Common myeloid progenitor, CD34-positive (primary cell): Measurements from ENCODE around the gene NUDT6.

Experiments used
- CTCF ChIA-PET: fragments of 350-600 bp; sonication (Branson Sonifier 250); formaldehyde crosslinking; loops from one replicate; lab custom pipeline; 2021; ENCODE audit warnings: antibody characterized with exemption; lab: Charles Lee
- POLR2A ChIA-PET: fragments of 350-600 bp; sonication (Branson Sonifier 250); formaldehyde crosslinking; loops from one replicate; lab custom pipeline; 2021; ENCODE audit warnings: antibody characterized with exemption; lab: Charles Lee
- DNase-seq, 3 donors: peaks; one replicate each; pipeline versions ENCODE4 v3.0.0 to v3.0.0-alpha.2; 2013
- H3K27ac ChIP-seq, 2 experiments: 1 replicate in 1 of 2; 2 replicates in 1 of 2; pipeline ENCODE4 v1.7.0; 2013; ENCODE audit warnings: inconsistent platforms in 2 of 2, low read length in 2 of 2, mild to moderate bottlenecking in 2 of 2, low read depth in 1 of 2, moderate library complexity in 1 of 2; ENCODE audit not compliant: severe bottlenecking in 2 of 2, insufficient read depth in 1 of 2, poor library complexity in 1 of 2
- H3K27me3 ChIP-seq, 5 experiments: replicated peaks in 2 of 5; 1 replicate in 3 of 5; 2 replicates in 2 of 5; pipeline versions ENCODE4 v1.6.1 to v1.7.0; 2013; ENCODE audit warnings: low read length in 4 of 5, mild to moderate bottlenecking in 2 of 5, moderate library complexity in 2 of 5, inconsistent platforms in 1 of 5; ENCODE audit not compliant: insufficient read depth in 5 of 5, control insufficient read depth in 4 of 5
- H3K36me3 ChIP-seq, 4 experiments: 1 replicate in 2 of 4; 2 replicates in 2 of 4; pipeline versions ENCODE4 v1.6.1 to v1.7.0; 2013; ENCODE audit warnings: low read length in 3 of 4, control low read depth in 1 of 4, mild to moderate bottlenecking in 1 of 4; ENCODE audit not compliant: control insufficient read depth in 4 of 4, insufficient read depth in 4 of 4
- H3K4me1 ChIP-seq, 4 experiments: 1 replicate in 3 of 4; 2 replicates in 1 of 4; pipeline versions ENCODE4 v1.6.1 to v1.7.1; 2013; ENCODE audit warnings: low read length in 3 of 4, mild to moderate bottlenecking in 3 of 4, control low read depth in 1 of 4, inconsistent platforms in 1 of 4, moderate library complexity in 1 of 4; ENCODE audit not compliant: control insufficient read depth in 4 of 4, insufficient read depth in 4 of 4; ENCODE audit errors: control extremely low read depth in 1 of 4
- H3K4me3 ChIP-seq, 7 experiments: 1 replicate in 4 of 7; 2 replicates in 3 of 7; pipeline versions ENCODE4 v1.5.1 to v1.7.0; 2013; ENCODE audit warnings: mild to moderate bottlenecking in 7 of 7, low read length in 6 of 7, moderate library complexity in 6 of 7, inconsistent platforms in 2 of 7, low read depth in 2 of 7, control low read depth in 1 of 7; ENCODE audit not compliant: insufficient read depth in 4 of 7, control insufficient read depth in 1 of 7; ENCODE audit errors: extremely low read depth in 1 of 7
- H3K9me3 ChIP-seq, 5 experiments: 1 replicate in 4 of 5; 2 replicates in 1 of 5; pipeline versions ENCODE4 v1.6.1 to v1.7.1; 2013; ENCODE audit warnings: low read length in 4 of 5, mild to moderate bottlenecking in 2 of 5, inconsistent platforms in 1 of 5, low read depth in 1 of 5, moderate library complexity in 1 of 5; ENCODE audit not compliant: control insufficient read depth in 4 of 5, insufficient read depth in 2 of 5; ENCODE audit errors: control extremely low read depth in 1 of 5
- WGBS: methylation state at CpG from one replicate; pipeline ENCODE4 v1.1.5; 2013; ENCODE audit not compliant: insufficient coverage; 5-methylcytosine and 5-hydroxymethylcytosine counted together

The NUDT6 gene

DNA sequence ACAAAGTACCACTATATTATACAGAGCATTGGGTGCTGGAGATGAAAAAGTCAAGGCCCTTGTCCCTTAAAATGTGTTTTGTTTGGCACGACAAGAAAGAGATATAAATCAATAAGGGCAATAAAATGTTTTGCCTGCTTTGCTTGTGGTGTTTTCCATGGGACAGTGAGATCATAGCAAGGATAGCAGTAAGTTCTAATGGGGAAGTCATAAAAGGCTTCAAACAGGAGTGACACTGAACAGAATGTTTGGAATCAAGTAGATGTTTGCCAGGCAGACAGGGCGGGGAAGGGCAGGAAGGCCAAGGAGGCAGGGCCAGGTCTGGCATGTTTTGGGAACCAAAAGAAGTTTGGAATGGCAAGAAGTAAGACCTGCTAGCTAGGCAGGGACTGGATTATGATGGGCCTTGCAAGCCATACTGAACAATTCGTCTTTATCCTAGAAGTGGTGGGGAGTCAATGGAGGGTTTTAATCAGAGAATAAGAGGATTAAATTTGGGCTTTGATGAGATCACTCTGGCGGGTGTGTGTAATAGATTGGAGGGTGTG is 79.3 kb downstream of the NUDT6 start:
- H3K27ac ChIP-seq, result no peak overlapping the region
- ChIA-PET POLR2A (no interaction called here), CTCF (no interaction called here)
- no peaks in the 10 kb centered on the region for H3K36me3 ChIP-seq
- 92% methylated on average over 4 of the region's 4 CpGs for WGBS
- DNase-seq, result no peak
- H3K27me3 ChIP-seq, result no peaks in the 10 kb centered on the region
- H3K4me1 ChIP-seq, result no peaks in the 10 kb centered on the region
- no peak overlapping the region for H3K4me3 ChIP-seq
- peaks cover 0 to 3% (median 0%) of the 10 kb centered on the region in 5 experiments for H3K9me3 ChIP-seq
